GM23338 (cell line): ENCODE data around the gene ATP4A. TPM values are rescaled to one million over a fixed set of nuclear protein-coding genes. Genes with fewer than 3 reads are reported as not detected.
A peak's percentile ranks its signal among the peaks of the same experiment; 100 is the strongest.

Experiments used
- ATAC-seq: fragments of 200-7000 bp; cut with Tn5 transposase; 3 replicates; pipeline ENCODE4 v1.9.1; 2020
- DNase-seq: peaks from one replicate; pipeline ENCODE4 v3.0.0-alpha.2; 2015; ENCODE audit warnings: low spot score
- H2AFZ ChIP-seq: fragments of 200-600 bp; sonication (generic); 2 replicates; pipeline ENCODE4 v1.8.0; 2016; ENCODE audit warnings: antibody characterized with exemption, mild to moderate bottlenecking, moderate library complexity
- H3F3A ChIP-seq: fragments of 200-600 bp; sonication (generic); replicated peaks from 2 replicates; pipeline ENCODE4 v1.8.0; 2017; ENCODE audit warnings: antibody characterized with exemption, mixed run types, low read depth
- H3K27ac ChIP-seq: fragments of 200-600 bp; sonication (generic); 2 replicates; pipeline ENCODE4 v1.6.1; 2016; ENCODE audit warnings: low read depth
- H3K27me3 ChIP-seq: fragments of 200-600 bp; sonication (generic); 2 replicates; pipeline ENCODE4 v1.8.0; 2016; ENCODE audit warnings: mild to moderate bottlenecking, mixed run types, moderate library complexity; ENCODE audit not compliant: insufficient read depth
- H3K36me3 ChIP-seq: fragments of 200-600 bp; sonication (generic); 2 replicates; pipeline ENCODE4 v1.8.0; 2016; ENCODE audit warnings: mild to moderate bottlenecking; ENCODE audit not compliant: insufficient read depth
- H3K4me1 ChIP-seq: fragments of 200-600 bp; sonication (generic); 2 replicates; pipeline ENCODE4 v1.8.0; 2016; ENCODE audit warnings: mild to moderate bottlenecking, moderate library complexity; ENCODE audit not compliant: insufficient read depth
- H3K4me2 ChIP-seq: fragments of 200-600 bp; sonication (generic); 2 replicates; pipeline ENCODE4 v1.7.1; 2017; ENCODE audit warnings: mixed run types
- H3K4me3 ChIP-seq: fragments of 200-600 bp; sonication (generic); 2 replicates; pipeline ENCODE4 v1.6.1; 2016; ENCODE audit warnings: mixed run types
- H3K79me2 ChIP-seq: fragments of 200-600 bp; sonication (generic); replicated peaks from 2 replicates; pipeline ENCODE4 v1.8.0; 2017; ENCODE audit warnings: mild to moderate bottlenecking; ENCODE audit not compliant: insufficient read depth
- H3K9me2 ChIP-seq: fragments of 200-600 bp; sonication (generic); 2 replicates; pipeline ENCODE4 v1.8.0; 2017; ENCODE audit not compliant: insufficient read depth
- H4K20me1 ChIP-seq: fragments of 200-600 bp; sonication (generic); replicated peaks from 2 replicates; pipeline ENCODE4 v1.8.0; 2017; ENCODE audit warnings: mild to moderate bottlenecking; ENCODE audit not compliant: insufficient read depth
- H3K27ac Mint-ChIP-seq: 2 replicates; pipeline ENCODE4 v1.8.0; 2020; ENCODE audit warnings: inconsistent platforms, mild to moderate bottlenecking, moderate library complexity, mixed read lengths
- H3K27me3 Mint-ChIP-seq: 3 replicates; pipeline ENCODE4 v1.8.0; 2022; ENCODE audit warnings: low read depth, mild to moderate bottlenecking, moderate library complexity, mixed read lengths, inconsistent platforms; ENCODE audit not compliant: insufficient read depth, poor library complexity
- H3K36me3 Mint-ChIP-seq: 3 replicates; pipeline ENCODE4 v1.8.0; 2021; ENCODE audit warnings: low read depth, mild to moderate bottlenecking, inconsistent platforms, moderate library complexity, mixed read lengths
- H3K4me1 Mint-ChIP-seq: 3 replicates; pipeline ENCODE4 v1.8.0; 2020; ENCODE audit warnings: mild to moderate bottlenecking, inconsistent platforms, mixed read lengths
- H3K4me3 Mint-ChIP-seq: 3 replicates; pipeline ENCODE4 v1.8.0; 2021; ENCODE audit warnings: moderate library complexity, mild to moderate bottlenecking, inconsistent platforms, mixed read lengths
- H3K9me3 Mint-ChIP-seq: 3 replicates; pipeline ENCODE4 v1.8.0; 2020; ENCODE audit warnings: moderate library complexity, mild to moderate bottlenecking, inconsistent platforms, mixed read lengths
- CREB1 ChIP-seq: fragments of 250-450 bp; sonication (Bioruptor Pico); IDR thresholded peaks from 2 replicates; pipeline ENCODE4 v1.5.0; 2020; ENCODE audit warnings: low read depth, mild to moderate bottlenecking, moderate library complexity
- CTCF ChIP-seq, 2 experiments: fragments of 200-600 bp in 1 of 2; sonication (generic) in 1 of 2; conservative IDR thresholded peaks; 2 replicates each; pipeline versions ENCODE4 v1.5.1 to v1.6.1; 2016 to 2017; ENCODE audit warnings: antibody characterized with exemption in 2 of 2, low read depth in 2 of 2, mild to moderate bottlenecking in 2 of 2, moderate library complexity in 1 of 2
- ETS1 ChIP-seq: IDR thresholded peaks from 2 replicates; pipeline ENCODE4 v1.6.1; 2016; ENCODE audit warnings: antibody characterized with exemption
- EZH2 ChIP-seq: fragments of 200-600 bp; sonication (generic); IDR thresholded peaks from one replicate; pipeline ENCODE4 v1.8.0; 2017; ENCODE audit warnings: antibody characterized with exemption, mild to moderate bottlenecking, low read depth; ENCODE audit not compliant: unreplicated experiment
- EZH2phosphoT487 ChIP-seq: fragments of 200-600 bp; sonication (generic); IDR thresholded peaks from one replicate; pipeline ENCODE4 v1.8.1; 2018; ENCODE audit warnings: antibody characterized with exemption; ENCODE audit not compliant: unreplicated experiment
- JUNB ChIP-seq: IDR thresholded peaks from one replicate; pipeline ENCODE4 v1.6.1; 2016; ENCODE audit warnings: antibody characterized with exemption; ENCODE audit not compliant: unreplicated experiment
- NANOG ChIP-seq: IDR thresholded peaks from 2 replicates; pipeline ENCODE4 v1.6.1; 2016; ENCODE audit warnings: antibody characterized with exemption, borderline replicate concordance
- POLR2AphosphoS5 ChIP-seq: IDR thresholded peaks from 2 replicates; pipeline ENCODE4 v1.6.1; 2016; ENCODE audit warnings: antibody characterized with exemption, low read depth
- REST ChIP-seq: IDR thresholded peaks from one replicate; pipeline ENCODE4 v1.6.1; 2018; ENCODE audit warnings: antibody characterized with exemption; ENCODE audit not compliant: unreplicated experiment
- STAT1 ChIP-seq: IDR thresholded peaks from one replicate; pipeline ENCODE4 v1.6.1; 2016; ENCODE audit warnings: antibody characterized with exemption; ENCODE audit not compliant: unreplicated experiment
- ZNF114 ChIP-seq: fragments of 250-450 bp; sonication (Bioruptor Pico); IDR thresholded peaks from 2 replicates; pipeline ENCODE4 v1.5.0; 2020; ENCODE audit warnings: mild to moderate bottlenecking, moderate library complexity
- ZNF331 ChIP-seq: fragments of 250-450 bp; sonication (Bioruptor Pico); IDR thresholded peaks from 2 replicates; pipeline ENCODE4 v1.5.0; 2020; ENCODE audit warnings: low read depth, mild to moderate bottlenecking, moderate library complexity
- ZNF462 ChIP-seq: fragments of 250-450 bp; sonication (Bioruptor Pico); IDR thresholded peaks from 2 replicates; pipeline ENCODE4 v1.5.0; 2020; ENCODE audit warnings: mild to moderate bottlenecking, moderate library complexity
- long read RNA-seq: library from polyadenylated mRNA; unstranded; transcript quantifications from one replicate; pipeline ENCODE4 v2.0.0, GENCODE V29; 2020; ENCODE audit not compliant: unreplicated experiment
- polyA plus RNA-seq: library from polyadenylated mRNA; unstranded; fragments of >200 nt; fragmentation: Nextera tagmentation; extraction: Ambion mirVana; gene quantifications from 2 replicates; pipeline ENCODE4 v1.2.1, GENCODE V29; 2016
- total RNA-seq: library from RNA; depleted of rRNA; stranded (reverse); fragments of >200 nt; shearing (Covaris generic); gene quantifications from 2 replicates; pipeline ENCODE4 v1.2.3, GENCODE V29; 2014; rRNA removed

The ATP4A gene
- total RNA-seq, result 0.62 and 0.63 TPM in 2 replicates
- 0.61 and 1.0 TPM in 2 replicates for polyA plus RNA-seq
- long read RNA-seq, result 0 reads

GRCh38 chr19:35563207-35563829 is at the start of gene ATP4A:
ATP4A (minus strand) TSS chr19:35563658; CDS start chr19:35563629, 29 bp downstream.
- no peak within 1 kb of the TSS for H3K4me2 ChIP-seq
- H3K9me3 Mint-ChIP-seq, result no peaks in the 10 kb centered on the region; the same call in 2 of the 3 replicates
- no peaks in the 10 kb centered on the region; the same call in 2 of the 3 replicates for H3K36me3 Mint-ChIP-seq
- H3K27ac Mint-ChIP-seq, result no peak within 1 kb of the TSS
- peaks cover 4% of the 10 kb centered on the region; the same call in 1 of the 2 replicates for H3K4me1 ChIP-seq
- H3K4me3 ChIP-seq, result no peak within 1 kb of the TSS
- ATAC-seq (no peak), DNase-seq (no peak)
- TF ChIP-seq NANOG, result no peak
- TF ChIP-seq JUNB, result no peak
- no peak for TF ChIP-seq EZH2phosphoT487
- TF ChIP-seq REST, result no peak
- TF ChIP-seq CTCF (conservative IDR thresholded peaks at IDR 0.05; ENCODE audit: low read depth in 2 of 2), result no peak
- no peak for TF ChIP-seq CREB1 (CRISPR knock-in tag)
- TF ChIP-seq ZNF114 (CRISPR knock-in tag), result no peak
- TF ChIP-seq EZH2, result no peak
- no peak for TF ChIP-seq STAT1
- TF ChIP-seq ETS1, result no peak
- TF ChIP-seq ZNF331 (CRISPR knock-in tag), result no peak
- no peak for TF ChIP-seq POLR2AphosphoS5
- TF ChIP-seq ZNF462 (CRISPR knock-in tag), result no peak
- H3F3A ChIP-seq, result no peaks in the 10 kb centered on the region
- no peaks in the 10 kb centered on the region for H3K36me3 ChIP-seq
- H3K79me2 ChIP-seq, result no peaks in the 10 kb centered on the region
- no peaks in the 10 kb centered on the region for H3K9me2 ChIP-seq
- peak within 1 kb of the TSS; percentile 9; the same call in 1 of the 3 replicates for H3K4me3 Mint-ChIP-seq
- no peak within 1 kb of the TSS for H2AFZ ChIP-seq
- H3K27me3 ChIP-seq, result peaks cover 10% of the 10 kb centered on the region
- H4K20me1 ChIP-seq, result no peaks in the 10 kb centered on the region
- H3K27me3 Mint-ChIP-seq, result peaks cover 17% of the 10 kb centered on the region
- H3K27ac ChIP-seq, result no peak within 1 kb of the TSS
- peaks cover 4% of the 10 kb centered on the region; the same call in 2 of the 3 replicates for H3K4me1 Mint-ChIP-seq
